ENCODE results near the gene PRELID2.

The PRELID2 gene

GRCh38 chr5:145812877-145813276 lies 22.3 kb downstream of the PRELID2 start:
- no peak for TF ChIP-seq CTCF (IDR thresholded peaks at IDR 0.05)
- intact Hi-C loops (cut with DNase I; ENCODE audit: low total_unique reads): no loop called here
- Histone ChIP-seq H3K27me3 (no peaks in the 10 kb centered on the region), H3K4me1 (no peaks in the 10 kb centered on the region), H3K27ac (no peak overlapping the region), H3K36me3 (peaks cover 21 to 46% (median 26%) of the 10 kb centered on the region in 3 donors), H3K9me3 (no peaks in the 10 kb centered on the region), H3K4me3 (no peak overlapping the region)
- no peak for DNase-seq

- H3K27me3 ChIP-seq: no peaks in the 10 kb centered on the region
- H3K36me3 ChIP-seq: peaks cover 21 to 40% (median 23%) of the 10 kb centered on the region in 3 donors
- no peaks in the 10 kb centered on the region for H3K9me3 ChIP-seq
- no peaks in the 10 kb centered on the region for H3K4me1 ChIP-seq
- DNase-seq: no peak
- H3K4me3 ChIP-seq: no peak overlapping the region
- TF ChIP-seq CTCF (IDR thresholded peaks at IDR 0.05): no peak
- H3K27ac ChIP-seq: no peak overlapping the region
- intact Hi-C loops (cut with DNase I; ENCODE audit: low total_unique reads): no loop called here
These were observed 23.1 kb downstream of the PRELID2 start for GRCh38 chr5:145811834-145812625.

- intact Hi-C loops (cut with DNase I; ENCODE audit: low total_unique reads): loop anchor here (5.0 kb wide), 1 partner anchor 685 kb away; no protein-coding TSS in a partner anchor
- no peak for TF ChIP-seq CTCF (IDR thresholded peaks at IDR 0.05)
- Histone ChIP-seq H3K27me3 (no peaks in the 10 kb centered on the region), H3K27ac (no peak overlapping the region), H3K4me3 (no peak overlapping the region), H3K36me3 (peaks cover 9 to 24% (median 11%) of the 10 kb centered on the region in 3 donors), H3K9me3 (no peaks in the 10 kb centered on the region), H3K4me1 (no peaks in the 10 kb centered on the region)
- no peak for DNase-seq
These were observed 28.2 kb downstream of the PRELID2 start for GRCh38 chr5:145806923-145807322.

- Histone ChIP-seq H3K4me3 (no peak overlapping the region), H3K27me3 (no peaks in the 10 kb centered on the region), H3K4me1 (no peaks in the 10 kb centered on the region), H3K36me3 (peaks cover 8 to 15% (median 13%) of the 10 kb centered on the region in 3 donors), H3K27ac (no peak overlapping the region), H3K9me3 (no peaks in the 10 kb centered on the region)
- intact Hi-C loops (cut with DNase I; ENCODE audit: low total_unique reads): loop anchor here (5.0 kb wide), 1 partner anchor 684 kb away; no protein-coding TSS in a partner anchor
- TF ChIP-seq CTCF (IDR thresholded peaks at IDR 0.05): no peak
- no peak for DNase-seq
These were observed 29.3 kb downstream of the PRELID2 start for GRCh38 chr5:145805819-145806218.

GRCh38 chr5:145804701-145805100 lies 30.4 kb downstream of the PRELID2 start:
- H3K36me3 ChIP-seq: peaks cover 8 to 15% (median 14%) of the 10 kb centered on the region in 3 donors
- intact Hi-C loops (cut with DNase I; ENCODE audit: low total_unique reads): loop anchor here (5.0 kb wide), 1 partner anchor 682 kb away; no protein-coding TSS in a partner anchor

More at GRCh38 chr5:145804701-145805100, 30.4 kb downstream of the PRELID2 start:
- no peak for DNase-seq
- H3K4me3 ChIP-seq: no peak overlapping the region
- H3K27ac ChIP-seq: no peak overlapping the region
- no peaks in the 10 kb centered on the region for H3K4me1 ChIP-seq
- TF ChIP-seq CTCF (IDR thresholded peaks at IDR 0.05): no peak
- no peaks in the 10 kb centered on the region for H3K27me3 ChIP-seq
- H3K9me3 ChIP-seq: no peaks in the 10 kb centered on the region
